22Rv1 (cell line): ENCODE data around the gene LTBR.

Experiments used
- ZFX ChIP-seq: fragments of 450-650 bp; IDR thresholded peaks from 2 replicates; pipeline ENCODE4 v1.6.1; 2017; ENCODE audit warnings: antibody characterized with exemption, borderline replicate concordance
- TF ChIP-seq, protein P1 (sequence below): fragments of 450-650 bp; IDR thresholded peaks from 2 replicates; pipeline ENCODE4 v1.5.1; 2017; ENCODE audit warnings: mild to moderate bottlenecking

DNA sequence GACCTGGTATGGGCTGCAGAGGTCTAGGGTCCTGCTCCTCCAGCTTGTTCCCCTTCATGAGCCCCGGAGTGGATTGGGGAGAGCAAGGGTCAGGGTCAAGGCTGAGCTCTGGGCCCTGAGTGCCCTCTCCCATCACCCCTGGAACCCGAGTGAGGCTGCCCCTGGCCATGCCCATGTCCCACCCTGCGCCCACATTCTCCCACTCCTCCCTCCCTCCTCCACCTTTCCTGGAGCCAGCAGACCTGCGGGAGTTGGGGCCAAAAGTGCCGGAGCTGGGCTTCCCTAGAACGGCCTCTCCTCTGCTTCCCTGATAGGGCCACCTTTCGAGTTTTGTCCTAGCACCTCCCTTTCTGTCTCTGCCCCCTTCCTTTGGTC, 9.2 kb upstream of the LTBR start:
- TF ChIP-seq, protein P1, sequence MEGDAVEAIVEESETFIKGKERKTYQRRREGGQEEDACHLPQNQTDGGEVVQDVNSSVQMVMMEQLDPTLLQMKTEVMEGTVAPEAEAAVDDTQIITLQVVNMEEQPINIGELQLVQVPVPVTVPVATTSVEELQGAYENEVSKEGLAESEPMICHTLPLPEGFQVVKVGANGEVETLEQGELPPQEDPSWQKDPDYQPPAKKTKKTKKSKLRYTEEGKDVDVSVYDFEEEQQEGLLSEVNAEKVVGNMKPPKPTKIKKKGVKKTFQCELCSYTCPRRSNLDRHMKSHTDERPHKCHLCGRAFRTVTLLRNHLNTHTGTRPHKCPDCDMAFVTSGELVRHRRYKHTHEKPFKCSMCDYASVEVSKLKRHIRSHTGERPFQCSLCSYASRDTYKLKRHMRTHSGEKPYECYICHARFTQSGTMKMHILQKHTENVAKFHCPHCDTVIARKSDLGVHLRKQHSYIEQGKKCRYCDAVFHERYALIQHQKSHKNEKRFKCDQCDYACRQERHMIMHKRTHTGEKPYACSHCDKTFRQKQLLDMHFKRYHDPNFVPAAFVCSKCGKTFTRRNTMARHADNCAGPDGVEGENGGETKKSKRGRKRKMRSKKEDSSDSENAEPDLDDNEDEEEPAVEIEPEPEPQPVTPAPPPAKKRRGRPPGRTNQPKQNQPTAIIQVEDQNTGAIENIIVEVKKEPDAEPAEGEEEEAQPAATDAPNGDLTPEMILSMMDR: no peak
- TF ChIP-seq ZFX: no peak
